Measurements from ENCODE around the gene USP53.

USP53 gene

GRCh38 chr4:119233750-119234149 lies 21.2 kb downstream of the USP53 start:
- TF ChIP-seq CTCF (IDR thresholded peaks at IDR 0.05; ENCODE audit: insufficient read depth, missing control alignments), result no peak
- no peak for DNase-seq (ENCODE audit: insufficient read length, low spot score)
- FAIRE-seq, result no peak

GRCh38 chr4:119237201-119237600 lies 24.7 kb downstream of the USP53 start:
- DNase-seq (ENCODE audit: insufficient read length, low spot score) (no peak), FAIRE-seq (no peak)
- no peak for TF ChIP-seq CTCF (IDR thresholded peaks at IDR 0.05; ENCODE audit: insufficient read depth, missing control alignments)

GRCh38 chr4:119237642-119238041 lies 25.1 kb downstream of the USP53 start:
- FAIRE-seq (no peak), DNase-seq (ENCODE audit: insufficient read length, low spot score) (no peak)
- TF ChIP-seq CTCF (IDR thresholded peaks at IDR 0.05; ENCODE audit: insufficient read depth, missing control alignments), result no peak

- DNase-seq (ENCODE audit: insufficient read length, low spot score) (no peak), FAIRE-seq (no peak)
- no peak for TF ChIP-seq CTCF (IDR thresholded peaks at IDR 0.05; ENCODE audit: insufficient read depth, missing control alignments)
Observed at GRCh38 chr4:119238068-119238722, 25.7 kb downstream of the USP53 start.

- FAIRE-seq, result no peak
- no peak for TF ChIP-seq CTCF (IDR thresholded peaks at IDR 0.05; ENCODE audit: insufficient read depth, missing control alignments)
- DNase-seq (ENCODE audit: insufficient read length, low spot score), result no peak
Observed at GRCh38 chr4:119240128-119240527, 27.6 kb downstream of the USP53 start.

GRCh38 chr4:119240568-119240967 lies 28.1 kb downstream of the USP53 start:
- DNase-seq (ENCODE audit: insufficient read length, low spot score), result no peak
- TF ChIP-seq CTCF (IDR thresholded peaks at IDR 0.05; ENCODE audit: insufficient read depth, missing control alignments), result no peak
- no peak for FAIRE-seq

GRCh38 chr4:119242417-119242816 lies 29.9 kb downstream of the USP53 start:
- TF ChIP-seq CTCF (IDR thresholded peaks at IDR 0.05; ENCODE audit: insufficient read depth, missing control alignments), result no peak
- DNase-seq (ENCODE audit: insufficient read length, low spot score) (no peak), FAIRE-seq (no peak)
